ENCODE measurements around the gene PEAK1. TPM values are rescaled to one million over a fixed set of nuclear protein-coding genes. Genes with fewer than 3 reads are reported as not detected.

Gene PEAK1
- total RNA-seq, 2 experiments from 2014 or later = 9.2 to 11.0 TPM

- H3K36me3 Mint-ChIP-seq (ENCODE audit: low read depth) = no peaks in the 10 kb centered on the region
- Histone ChIP-seq H3K36me3 (ENCODE audit: insufficient read depth, low read length) (no peaks in the 10 kb centered on the region), H3K27me3 (ENCODE audit: control insufficient read depth in 1 of 2, insufficient read depth in 2 of 2, low read length in 2 of 2) (no peaks in the 10 kb centered on the region), H3K4me1 (ENCODE audit: insufficient read depth, low read length) (no peaks in the 10 kb centered on the region), H3K4me3 (ENCODE audit: low read length) (no peak overlapping the region), H3K27ac (ENCODE audit: low read depth in 1 of 2, low read length in 2 of 2) (no peak overlapping the region), H3K9me3 (ENCODE audit: control insufficient read depth in 1 of 2, insufficient read depth in 1 of 2, low read length in 2 of 2) (no peaks in the 10 kb centered on the region)
- no peaks in the 10 kb centered on the region for H3K27me3 Mint-ChIP-seq
- DNase-seq (no peak), ATAC-seq (ENCODE audit: poor library complexity) (no peak)
- H3K4me1 Mint-ChIP-seq (ENCODE audit: low read depth) = peaks cover 7% of the 10 kb centered on the region
- ChIA-PET CTCF (no interaction called here), POLR2A (no interaction called here)
- H3K27ac Mint-ChIP-seq = no peak overlapping the region
- intact Hi-C loops (cut with DNase I, micrococcal nuclease) = no loop called here
- TF ChIP-seq, protein P1, sequence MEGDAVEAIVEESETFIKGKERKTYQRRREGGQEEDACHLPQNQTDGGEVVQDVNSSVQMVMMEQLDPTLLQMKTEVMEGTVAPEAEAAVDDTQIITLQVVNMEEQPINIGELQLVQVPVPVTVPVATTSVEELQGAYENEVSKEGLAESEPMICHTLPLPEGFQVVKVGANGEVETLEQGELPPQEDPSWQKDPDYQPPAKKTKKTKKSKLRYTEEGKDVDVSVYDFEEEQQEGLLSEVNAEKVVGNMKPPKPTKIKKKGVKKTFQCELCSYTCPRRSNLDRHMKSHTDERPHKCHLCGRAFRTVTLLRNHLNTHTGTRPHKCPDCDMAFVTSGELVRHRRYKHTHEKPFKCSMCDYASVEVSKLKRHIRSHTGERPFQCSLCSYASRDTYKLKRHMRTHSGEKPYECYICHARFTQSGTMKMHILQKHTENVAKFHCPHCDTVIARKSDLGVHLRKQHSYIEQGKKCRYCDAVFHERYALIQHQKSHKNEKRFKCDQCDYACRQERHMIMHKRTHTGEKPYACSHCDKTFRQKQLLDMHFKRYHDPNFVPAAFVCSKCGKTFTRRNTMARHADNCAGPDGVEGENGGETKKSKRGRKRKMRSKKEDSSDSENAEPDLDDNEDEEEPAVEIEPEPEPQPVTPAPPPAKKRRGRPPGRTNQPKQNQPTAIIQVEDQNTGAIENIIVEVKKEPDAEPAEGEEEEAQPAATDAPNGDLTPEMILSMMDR (IDR thresholded peaks at IDR 0.05) = no peak
- H3K9me3 Mint-ChIP-seq = peaks cover 4% of the 10 kb centered on the region
- H3K4me3 Mint-ChIP-seq = no peak overlapping the region
Measured at GRCh38 chr15:77208241-77208640, 211.7 kb downstream of the PEAK1 start.

- TF ChIP-seq, protein P1 (IDR thresholded peaks at IDR 0.05) = no peak
- ATAC-seq (ENCODE audit: poor library complexity) (no peak), DNase-seq (no peak)
- Mint-ChIP-seq H3K36me3 (ENCODE audit: low read depth) (peaks cover 21% of the 10 kb centered on the region), H3K4me3 (no peak overlapping the region), H3K9me3 (peaks cover 5% of the 10 kb centered on the region), H3K27ac (no peak overlapping the region), H3K4me1 (ENCODE audit: low read depth) (no peaks in the 10 kb centered on the region), H3K27me3 (no peaks in the 10 kb centered on the region)
- Histone ChIP-seq H3K27me3 (ENCODE audit: control insufficient read depth in 1 of 2, insufficient read depth in 2 of 2, low read length in 2 of 2) (no peaks in the 10 kb centered on the region), H3K9me3 (ENCODE audit: control insufficient read depth in 1 of 2, insufficient read depth in 1 of 2, low read length in 2 of 2) (peaks cover 0 to 6% of the 10 kb centered on the region in 2 experiments), H3K4me3 (ENCODE audit: low read length) (no peak overlapping the region), H3K36me3 (ENCODE audit: insufficient read depth, low read length) (no peaks in the 10 kb centered on the region), H3K4me1 (ENCODE audit: insufficient read depth, low read length) (no peaks in the 10 kb centered on the region), H3K27ac (ENCODE audit: low read depth in 1 of 2, low read length in 2 of 2) (no peak overlapping the region)
- intact Hi-C loops (cut with DNase I, micrococcal nuclease) = no loop called here
- CTCF ChIA-PET = interaction anchor here (0.7 to 1.7 kb wide), 2 partner anchors 15 to 108 kb away, joined by 3 read pairs; no protein-coding TSS in a partner anchor
- POLR2A ChIA-PET = no interaction called here
Measured at GRCh38 chr15:77201665-77202064, 218.2 kb downstream of the PEAK1 start.

DNA sequence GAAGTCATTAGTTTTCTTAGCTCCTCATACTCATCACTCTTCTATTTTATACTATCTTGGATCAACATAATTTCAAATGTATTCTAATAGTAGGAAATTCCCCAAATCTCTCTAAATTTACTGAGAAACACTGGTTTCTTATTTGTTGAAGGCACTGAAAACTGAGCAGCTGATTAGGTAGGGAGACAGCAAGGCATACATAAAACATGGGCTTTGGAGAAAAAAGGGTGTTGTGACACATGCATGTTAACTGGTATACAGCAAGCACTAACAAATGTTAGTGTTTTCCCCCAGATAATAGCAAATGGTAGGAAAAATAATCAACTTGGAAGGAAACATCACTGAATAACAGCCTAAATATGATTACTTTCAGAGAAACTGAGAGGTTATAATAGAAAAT is 223.5 kb downstream of the PEAK1 start:
- Mint-ChIP-seq H3K4me1 (ENCODE audit: low read depth) (no peaks in the 10 kb centered on the region), H3K36me3 (ENCODE audit: low read depth) (peaks cover 21% of the 10 kb centered on the region), H3K27me3 (no peaks in the 10 kb centered on the region), H3K27ac (no peak overlapping the region), H3K4me3 (no peak overlapping the region), H3K9me3 (peaks cover 5% of the 10 kb centered on the region)
- intact Hi-C loops (cut with DNase I, micrococcal nuclease) = no loop called here
- Histone ChIP-seq H3K4me1 (ENCODE audit: insufficient read depth, low read length) (no peaks in the 10 kb centered on the region), H3K36me3 (ENCODE audit: insufficient read depth, low read length) (no peaks in the 10 kb centered on the region), H3K27me3 (ENCODE audit: control insufficient read depth in 1 of 2, insufficient read depth in 2 of 2, low read length in 2 of 2) (no peaks in the 10 kb centered on the region), H3K4me3 (ENCODE audit: low read length) (no peak overlapping the region), H3K9me3 (ENCODE audit: control insufficient read depth in 1 of 2, insufficient read depth in 1 of 2, low read length in 2 of 2) (peaks cover 0 to 6% of the 10 kb centered on the region in 2 experiments), H3K27ac (ENCODE audit: low read depth in 1 of 2, low read length in 2 of 2) (no peak overlapping the region)
- ATAC-seq (ENCODE audit: poor library complexity) = no peak
- POLR2A ChIA-PET = no interaction called here
- DNase-seq = no peak
- TF ChIP-seq, protein P1 (IDR thresholded peaks at IDR 0.05) = no peak
- CTCF ChIA-PET = no interaction called here

Data from CD4-positive, alpha-beta T cell (primary cell).